CD14-positive monocyte (primary cell): ENCODE results near the gene TMEM132C. TPM values are rescaled to one million over a fixed set of nuclear protein-coding genes. Genes with fewer than 3 reads are reported as not detected.
"Not testable (repeated sequence)": the region's sequence is repeated elsewhere in the genome, so short reads cannot be mapped to it uniquely, and the experiment has no call there.

Experiments
- DNase-seq, 3 donors: peaks; one replicate each; pipeline ENCODE4 v3.0.0-alpha.2; 2011 to 2022
- H2AFZ ChIP-seq: 2 replicates; pipeline ENCODE4 v1.6.0; 2012; ENCODE audit warnings: mild to moderate bottlenecking, low read depth, low read length, inconsistent platforms; ENCODE audit not compliant: insufficient read depth, poor library complexity, severe bottlenecking
- H3K27ac ChIP-seq, 2 donors: 1 replicate in 1 of 2; 2 replicates in 1 of 2; pipeline ENCODE4 v1.5.1; 2012 to 2013; ENCODE audit warnings: low read length in 2 of 2, control low read depth in 1 of 2, inconsistent platforms in 1 of 2, low read depth in 1 of 2, mild to moderate bottlenecking in 1 of 2
- H3K27me3 ChIP-seq, 2 donors: one replicate each; pipeline versions ENCODE4 v1.6.0 to v1.6.1; 2011 to 2013; ENCODE audit warnings: low read length in 2 of 2; ENCODE audit not compliant: control insufficient read depth in 2 of 2, insufficient read depth in 2 of 2
- H3K36me3 ChIP-seq, 2 donors: replicated peaks in 1 of 2; 1 replicate in 1 of 2; 2 replicates in 1 of 2; pipeline versions ENCODE4 v1.5.1 to v1.6.1; 2012 to 2013; ENCODE audit warnings: low read length in 2 of 2, control low read depth in 1 of 2, inconsistent platforms in 1 of 2, mild to moderate bottlenecking in 1 of 2; ENCODE audit not compliant: insufficient read depth in 2 of 2, control insufficient read depth in 1 of 2
- H3K4me1 ChIP-seq, 2 donors: 1 replicate in 1 of 2; 2 replicates in 1 of 2; pipeline versions ENCODE4 v1.5.1 to v1.6.1; 2012 to 2013; ENCODE audit warnings: low read length in 2 of 2, control low read depth in 1 of 2, inconsistent platforms in 1 of 2, mild to moderate bottlenecking in 1 of 2, moderate library complexity in 1 of 2; ENCODE audit not compliant: insufficient read depth in 2 of 2, control insufficient read depth in 1 of 2
- H3K4me2 ChIP-seq: replicated peaks from 2 replicates; pipeline ENCODE3; 2012; ENCODE audit warnings: low read length, moderate library complexity, mild to moderate bottlenecking; ENCODE audit not compliant: poor library complexity, severe bottlenecking; ENCODE audit errors: extremely low read depth
- H3K4me3 ChIP-seq, 3 experiments: fragments of 200-600 bp in 1 of 3; sonication (generic) in 1 of 3; replicated peaks in 1 of 3; 1 replicate in 2 of 3; 2 replicates in 1 of 3; pipeline ENCODE4 v1.5.1; 2011 to 2013; ENCODE audit warnings: low read length in 3 of 3, mild to moderate bottlenecking in 3 of 3, control low read depth in 2 of 3, low read depth in 2 of 3, inconsistent platforms in 1 of 3, moderate library complexity in 1 of 3
- H3K79me2 ChIP-seq: 2 replicates; pipeline ENCODE4 v1.6.0; 2012; ENCODE audit warnings: mild to moderate bottlenecking, control low read depth, inconsistent platforms, low read length, moderate library complexity; ENCODE audit not compliant: insufficient read depth
- H3K9ac ChIP-seq: 2 replicates; pipeline ENCODE4 v1.6.0; 2017; ENCODE audit warnings: low read length, mild to moderate bottlenecking; ENCODE audit not compliant: insufficient read depth, poor library complexity, severe bottlenecking
- H3K9me3 ChIP-seq, 2 donors: replicated peaks in 1 of 2; 1 replicate in 1 of 2; 2 replicates in 1 of 2; pipeline versions ENCODE4 v1.5.1 to v1.6.1; 2012 to 2013; ENCODE audit warnings: low read length in 2 of 2, control low read depth in 1 of 2; ENCODE audit not compliant: control insufficient read depth in 1 of 2, insufficient read depth in 1 of 2
- H4K20me1 ChIP-seq: 2 replicates; pipeline ENCODE4 v1.6.0; 2012; ENCODE audit warnings: mild to moderate bottlenecking, low read length, control low read depth, moderate library complexity; ENCODE audit not compliant: insufficient read depth
- H3K27ac Mint-ChIP-seq, 7 donors: one replicate each; pipeline ENCODE4 v1.8.0; 2020; ENCODE audit warnings: mild to moderate bottlenecking in 7 of 7, mixed read lengths in 7 of 7, moderate library complexity in 6 of 7, inconsistent platforms in 2 of 7
- H3K27me3 Mint-ChIP-seq, 3 donors: one replicate each; pipeline ENCODE4 v1.8.0; 2021 to 2022; ENCODE audit warnings: low read depth in 3 of 3, mild to moderate bottlenecking in 3 of 3, mixed read lengths in 3 of 3, moderate library complexity in 3 of 3, inconsistent platforms in 1 of 3
- H3K36me3 Mint-ChIP-seq, 2 donors: one replicate each; pipeline ENCODE4 v1.8.0; 2020; ENCODE audit warnings: mixed read lengths in 2 of 2, inconsistent platforms in 1 of 2, mild to moderate bottlenecking in 1 of 2
- H3K4me1 Mint-ChIP-seq: one replicate; pipeline ENCODE4 v1.8.0; 2020; ENCODE audit warnings: mild to moderate bottlenecking, mixed read lengths
- H3K4me3 Mint-ChIP-seq, 2 donors: one replicate each; pipeline ENCODE4 v1.8.0; 2020; ENCODE audit warnings: mild to moderate bottlenecking in 2 of 2, mixed read lengths in 2 of 2, moderate library complexity in 1 of 2
- H3K9me3 Mint-ChIP-seq, 7 donors: one replicate each; pipeline ENCODE4 v1.8.0; 2020 to 2022; ENCODE audit warnings: mixed read lengths in 7 of 7, mild to moderate bottlenecking in 6 of 7, moderate library complexity in 6 of 7, inconsistent platforms in 2 of 7
- CTCF ChIP-seq: fragments of 200-600 bp; IDR thresholded peaks from one replicate; pipeline ENCODE4 v1.8.0; 2022; ENCODE audit warnings: antibody characterized with exemption, mild to moderate bottlenecking
- WGBS: methylation state at CpG from one replicate; pipeline ENCODE4 v1.1.5; 2013; ENCODE audit warnings: missing lambda C conversion rate; ENCODE audit not compliant: insufficient coverage; 5-methylcytosine and 5-hydroxymethylcytosine counted together
- intact Hi-C, 2 donors: fragments of 100-400 bp; cut with micrococcal nuclease; formaldehyde crosslinking; loops; one replicate each; pipeline versions ENCODE4 v1.15.0 to v1.15.1; 2023
- polyA plus RNA-seq, 3 donors: library from polyadenylated mRNA; depleted of rRNA in 1 of 3; unstranded in 2 of 3; stranded (reverse) in 1 of 3; fragments of 300-500 nt in 2 of 3; fragments of >200 nt in 1 of 3; fragmentation: Illumina TruSeq in 2 of 3; gene quantifications; 1 replicate in 2 of 3; 2 replicates in 1 of 3; pipeline ENCODE4 v1.2.3, GENCODE V29; 2012 to 2021

Gene TMEM132C
- polyA plus RNA-seq, 3 donors = not detected

- Histone ChIP-seq H3K4me1 (no peaks in the 10 kb centered on the region), H4K20me1 (no peaks in the 10 kb centered on the region), H3K79me2 (no peaks in the 10 kb centered on the region), H3K9ac (no peak overlapping the region), H2AFZ (no peak overlapping the region), H3K27me3 (no peaks in the 10 kb centered on the region), H3K36me3 (no peaks in the 10 kb centered on the region), H3K4me2 (no peak overlapping the region), H3K27ac (no peak overlapping the region), H3K4me3 (no peak overlapping the region), H3K9me3 (peaks cover 12 to 13% of the 10 kb centered on the region in 2 donors)
- Mint-ChIP-seq H3K9me3 (peaks cover 4 to 23% (median 10%) of the 10 kb centered on the region in 7 donors), H3K4me1 (no peaks in the 10 kb centered on the region), H3K27ac (no peak overlapping the region), H3K4me3 (no peak overlapping the region), H3K27me3 (peaks cover 0 to 2% (median 0%) of the 10 kb centered on the region in 3 donors), H3K36me3 (no peaks in the 10 kb centered on the region)
- no peak for TF ChIP-seq CTCF
- 79% methylated on average over 4 of the region's 8 CpGs for WGBS
- no peak for DNase-seq
- intact Hi-C loops = no loop called here
These were observed 16.9 kb upstream of the TMEM132C start for GRCh38 chr12:128250096-128250495.

GRCh38 chr12:128253829-128254228 is 13.1 kb upstream of the TMEM132C start:
- H3K4me3 ChIP-seq, H2AFZ ChIP-seq, intact Hi-C loops, H3K4me3 Mint-ChIP-seq, H3K4me1 Mint-ChIP-seq, DNase-seq, H3K4me2 ChIP-seq, H3K27me3 ChIP-seq, H3K27ac ChIP-seq, H3K9ac ChIP-seq, H3K79me2 ChIP-seq, H3K27ac Mint-ChIP-seq, H3K36me3 Mint-ChIP-seq, H4K20me1 ChIP-seq, H3K36me3 ChIP-seq, H3K27me3 Mint-ChIP-seq, H3K9me3 ChIP-seq, H3K4me1 ChIP-seq, H3K9me3 Mint-ChIP-seq: not testable (repeated sequence)
